ENCODE data around the gene PC.
"Not testable (repeated sequence)": the region's sequence is repeated elsewhere in the genome, so short reads cannot be mapped to it uniquely, and the experiment has no call there.

Gene PC

GRCh38 chr11:66978717-66979116 is 20.5 kb upstream of the PC start:
- DNase-seq (ENCODE audit: low read depth in 2 of 2), result no peak

GRCh38 chr11:66978229-66978628 is 20.0 kb upstream of the PC start:
- no peak for DNase-seq (ENCODE audit: low read depth in 2 of 2)

GRCh38 chr11:66976925-66977324 is 18.7 kb upstream of the PC start:
- DNase-seq (ENCODE audit: low read depth in 2 of 2), result no peak

- DNase-seq (ENCODE audit: low read depth in 2 of 2), result no peak
Measured at GRCh38 chr11:66976028-66976467, 17.9 kb upstream of the PC start.

- no peak for DNase-seq (ENCODE audit: low read depth in 2 of 2)
Measured at GRCh38 chr11:66975405-66976027, 17.3 kb upstream of the PC start.

GRCh38 chr11:66974724-66975404 is 16.7 kb upstream of the PC start, which contains the start of gene C11orf86:
C11orf86 (plus strand) TSS chr11:66975304; CDS start chr11:66975363, 59 bp downstream.
- no peak for DNase-seq (ENCODE audit: low read depth in 2 of 2)

GRCh38 chr11:66973956-66974580 is 15.9 kb upstream of the PC start:
- DNase-seq (ENCODE audit: low read depth in 2 of 2), result peak; percentile 85 to 86

- DNase-seq (ENCODE audit: low read depth in 2 of 2), result no peak
Measured at GRCh38 chr11:66971488-66971887, 13.3 kb upstream of the PC start.

GRCh38 chr11:66970807-66971442 is 12.7 kb upstream of the PC start:
- DNase-seq (ENCODE audit: low read depth in 2 of 2), result peak; percentile 99

- DNase-seq (ENCODE audit: low read depth in 2 of 2), result no peak
Measured at GRCh38 chr11:66970371-66970806, 12.2 kb upstream of the PC start.

- DNase-seq (ENCODE audit: low read depth in 2 of 2), result peak; percentile 95
Measured at GRCh38 chr11:66969584-66970225, 11.5 kb upstream of the PC start.

GRCh38 chr11:66967670-66968425 is 9.7 kb upstream of the PC start:
- DNase-seq (ENCODE audit: low read depth in 2 of 2), result peak; percentile 78 to 79

- no peak for DNase-seq (ENCODE audit: low read depth in 2 of 2)
Measured at GRCh38 chr11:66966351-66966750, 8.2 kb upstream of the PC start.

- DNase-seq (ENCODE audit: low read depth in 2 of 2), result no peak
Measured at GRCh38 chr11:66964495-66964894, 6.3 kb upstream of the PC start.

- no peak for DNase-seq (ENCODE audit: low read depth in 2 of 2)
Measured at GRCh38 chr11:66962801-66963200, 4.6 kb upstream of the PC start.

GRCh38 chr11:66962247-66962646 is 4.1 kb upstream of the PC start:
- no peak for DNase-seq (ENCODE audit: low read depth in 2 of 2)

GRCh38 chr11:66961691-66962213 is 3.6 kb upstream of the PC start:
- DNase-seq (ENCODE audit: low read depth in 2 of 2), result not testable (repeated sequence)

GRCh38 chr11:66958956-66959274 is 732 bp upstream of the PC start:
- DNase-seq (ENCODE audit: low read depth in 2 of 2), result no peak

GRCh38 chr11:66957971-66958231 is 282 bp downstream of the PC start:
- no peak for DNase-seq (ENCODE audit: low read depth in 2 of 2)

- no peak for DNase-seq (ENCODE audit: low read depth in 2 of 2)
Measured at GRCh38 chr11:66956689-66957290, 1.4 kb downstream of the PC start.

Data from fibroblast of skin of left quadriceps (primary cell).